ENCODE data around the gene CHD2.

DNA sequence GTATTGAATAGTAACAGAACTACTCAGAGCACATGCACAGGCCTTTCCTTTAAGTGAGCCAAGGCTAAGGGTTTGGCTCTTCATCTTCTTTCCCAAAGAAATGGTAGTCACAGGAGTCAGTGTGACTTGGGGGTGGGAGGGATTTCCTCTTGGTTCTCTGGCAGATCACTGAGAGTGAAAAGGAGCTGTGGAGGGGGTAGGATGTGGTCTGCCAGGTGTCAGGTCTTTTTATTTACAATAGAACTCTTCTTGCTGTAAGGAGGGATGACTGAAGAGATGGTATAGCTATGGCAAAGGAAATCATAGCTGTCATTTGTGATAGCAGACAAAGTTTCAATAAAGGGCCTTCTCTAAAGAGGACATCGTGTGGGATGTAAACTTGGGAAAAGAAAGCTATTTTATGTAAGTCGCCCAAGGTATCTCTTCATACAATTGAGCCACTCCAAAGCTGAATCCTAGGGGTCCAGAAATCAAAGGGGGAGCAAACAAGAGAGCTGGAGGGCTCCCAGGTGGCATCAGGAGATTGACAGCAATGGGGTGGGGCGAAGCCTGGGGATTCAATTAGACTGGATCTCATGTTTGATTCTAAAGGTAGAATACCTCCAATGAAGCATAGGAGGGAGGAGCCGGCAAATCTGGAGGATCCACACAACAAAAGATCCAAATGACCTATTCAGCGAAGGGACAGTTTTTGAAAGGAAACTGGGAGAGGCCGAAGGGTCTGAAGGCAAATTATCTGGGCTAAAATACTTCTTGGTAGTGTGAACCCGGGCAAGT, 20.0 kb upstream of the CHD2 start:
- TF ChIP-seq POLR2A (IDR thresholded peaks at IDR 0.05), result no peak
- TF ChIP-seq, protein P1, sequence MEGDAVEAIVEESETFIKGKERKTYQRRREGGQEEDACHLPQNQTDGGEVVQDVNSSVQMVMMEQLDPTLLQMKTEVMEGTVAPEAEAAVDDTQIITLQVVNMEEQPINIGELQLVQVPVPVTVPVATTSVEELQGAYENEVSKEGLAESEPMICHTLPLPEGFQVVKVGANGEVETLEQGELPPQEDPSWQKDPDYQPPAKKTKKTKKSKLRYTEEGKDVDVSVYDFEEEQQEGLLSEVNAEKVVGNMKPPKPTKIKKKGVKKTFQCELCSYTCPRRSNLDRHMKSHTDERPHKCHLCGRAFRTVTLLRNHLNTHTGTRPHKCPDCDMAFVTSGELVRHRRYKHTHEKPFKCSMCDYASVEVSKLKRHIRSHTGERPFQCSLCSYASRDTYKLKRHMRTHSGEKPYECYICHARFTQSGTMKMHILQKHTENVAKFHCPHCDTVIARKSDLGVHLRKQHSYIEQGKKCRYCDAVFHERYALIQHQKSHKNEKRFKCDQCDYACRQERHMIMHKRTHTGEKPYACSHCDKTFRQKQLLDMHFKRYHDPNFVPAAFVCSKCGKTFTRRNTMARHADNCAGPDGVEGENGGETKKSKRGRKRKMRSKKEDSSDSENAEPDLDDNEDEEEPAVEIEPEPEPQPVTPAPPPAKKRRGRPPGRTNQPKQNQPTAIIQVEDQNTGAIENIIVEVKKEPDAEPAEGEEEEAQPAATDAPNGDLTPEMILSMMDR (IDR thresholded peaks at IDR 0.05), result no peak
